Endometrial microvascular endothelial cells (primary cell): ENCODE results near the gene CASK. TPM values are rescaled to one million over a fixed set of nuclear protein-coding genes. Genes with fewer than 3 reads are reported as not detected.
"Not testable (repeated sequence)": the region's sequence is repeated elsewhere in the genome, so short reads cannot be mapped to it uniquely, and the experiment has no call there.

Experiments
- in situ Hi-C: cut with HindIII; loops from 2 replicates; pipeline ENCODE4 v1.10.0; 2017; ENCODE audit warnings: low sequenced_read_pairs, low pct_unique_long_range_greater_than_20kb; ENCODE audit errors: inconsistent ontology term
- total RNA-seq: library from RNA; depleted of rRNA; stranded (reverse); fragments of >200 nt; gene quantifications from one replicate; pipeline ENCODE4 v1.2.3, GENCODE V29; 2015; ENCODE audit errors: inconsistent ontology term

The CASK gene
- total RNA-seq, 1 donor from 2014 or later = 9.0 TPM

- in situ Hi-C loops = no loop called here
Measured at GRCh38 chrX:41716767-41717473, 206.4 kb downstream of the CASK start.

GRCh38 chrX:41716222-41716621 is 207.1 kb downstream of the CASK start:
- in situ Hi-C loops = no loop called here

GRCh38 chrX:41711021-41711667 is 212.2 kb downstream of the CASK start:
- in situ Hi-C loops = no loop called here

GRCh38 chrX:41708486-41708885 is 214.9 kb downstream of the CASK start:
- in situ Hi-C loops = no loop called here

- in situ Hi-C loops = no loop called here
Measured at GRCh38 chrX:41707218-41707617, 216.1 kb downstream of the CASK start.

GRCh38 chrX:41705680-41706374 is 217.5 kb downstream of the CASK start:
- in situ Hi-C loops = no loop called here

GRCh38 chrX:41705042-41705441 is 218.3 kb downstream of the CASK start:
- in situ Hi-C loops = no loop called here

- in situ Hi-C loops = no loop called here
Measured at GRCh38 chrX:41703574-41704029, 219.8 kb downstream of the CASK start.

GRCh38 chrX:41695426-41695825 is 227.9 kb downstream of the CASK start:
- in situ Hi-C loops = no loop called here

- in situ Hi-C loops = no loop called here
Measured at GRCh38 chrX:41693024-41693423, 230.3 kb downstream of the CASK start.

GRCh38 chrX:41692162-41692749 is 231.1 kb downstream of the CASK start:
- in situ Hi-C loops = no loop called here

GRCh38 chrX:41689711-41690110 is 233.6 kb downstream of the CASK start:
- in situ Hi-C loops = no loop called here

GRCh38 chrX:41688835-41689234 is 234.5 kb downstream of the CASK start, which contains the start of gene GPR34:
TSS of gene GPR34 (plus strand) at chrX:41688973. CDS start at chrX:41695634, 6,661 bp downstream.
- in situ Hi-C loops = no loop called here

GRCh38 chrX:41688156-41688555 is 235.2 kb downstream of the CASK start:
- in situ Hi-C loops = no loop called here

- in situ Hi-C loops = no loop called here
Measured at GRCh38 chrX:41686788-41687187, 236.6 kb downstream of the CASK start.

GRCh38 chrX:41684940-41685339 is 238.4 kb downstream of the CASK start:
- in situ Hi-C loops = no loop called here

- in situ Hi-C loops = no loop called here
Measured at GRCh38 chrX:41684138-41684537, 239.2 kb downstream of the CASK start.

- in situ Hi-C loops = no loop called here
Measured at GRCh38 chrX:41677183-41678060, 245.9 kb downstream of the CASK start.

GRCh38 chrX:41676361-41676760 is 247.0 kb downstream of the CASK start:
- in situ Hi-C loops = not testable (repeated sequence)
